ENCODE results near the gene PPARG. TPM values are rescaled to one million over a fixed set of nuclear protein-coding genes. Genes with fewer than 3 reads are reported as not detected.

Gene PPARG
- total RNA-seq, 4 donors from 2014 or later: 16.9 to 146 (median 117) TPM

DNA sequence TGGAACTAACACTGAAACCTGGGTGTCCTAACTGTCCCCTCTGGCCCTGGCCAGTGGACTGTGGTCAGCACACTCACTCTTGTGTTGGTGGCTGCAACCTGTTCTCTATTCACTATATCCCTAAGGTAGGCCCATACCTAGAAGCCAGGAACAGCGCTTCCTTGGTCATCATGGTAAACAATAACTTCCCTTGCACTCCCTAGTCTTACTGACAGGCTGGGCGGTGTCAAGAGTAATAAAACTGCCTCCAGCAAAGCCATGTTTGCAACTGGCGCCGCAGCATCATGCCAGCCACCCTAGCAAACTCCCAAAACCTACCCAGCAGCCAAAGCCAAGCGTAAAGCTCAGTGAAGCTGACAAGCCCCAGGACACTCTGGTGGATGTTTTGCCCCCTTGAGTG lies 132.3 kb downstream of the PPARG start:
- 47 to 80% methylated on average over 1 to 2 of the region's 5 CpGs for WGBS, 2 donors (ENCODE audit: low coverage in 1 of 2)
- TF ChIP-seq POLR2A (IDR thresholded peaks at IDR 0.05) (no peak), EP300 (IDR thresholded peaks at IDR 0.05; ENCODE audit: low read depth) (no peak), POLR2AphosphoS5 (IDR thresholded peaks at IDR 0.05) (no peak)
- TF ChIP-seq, protein P1, sequence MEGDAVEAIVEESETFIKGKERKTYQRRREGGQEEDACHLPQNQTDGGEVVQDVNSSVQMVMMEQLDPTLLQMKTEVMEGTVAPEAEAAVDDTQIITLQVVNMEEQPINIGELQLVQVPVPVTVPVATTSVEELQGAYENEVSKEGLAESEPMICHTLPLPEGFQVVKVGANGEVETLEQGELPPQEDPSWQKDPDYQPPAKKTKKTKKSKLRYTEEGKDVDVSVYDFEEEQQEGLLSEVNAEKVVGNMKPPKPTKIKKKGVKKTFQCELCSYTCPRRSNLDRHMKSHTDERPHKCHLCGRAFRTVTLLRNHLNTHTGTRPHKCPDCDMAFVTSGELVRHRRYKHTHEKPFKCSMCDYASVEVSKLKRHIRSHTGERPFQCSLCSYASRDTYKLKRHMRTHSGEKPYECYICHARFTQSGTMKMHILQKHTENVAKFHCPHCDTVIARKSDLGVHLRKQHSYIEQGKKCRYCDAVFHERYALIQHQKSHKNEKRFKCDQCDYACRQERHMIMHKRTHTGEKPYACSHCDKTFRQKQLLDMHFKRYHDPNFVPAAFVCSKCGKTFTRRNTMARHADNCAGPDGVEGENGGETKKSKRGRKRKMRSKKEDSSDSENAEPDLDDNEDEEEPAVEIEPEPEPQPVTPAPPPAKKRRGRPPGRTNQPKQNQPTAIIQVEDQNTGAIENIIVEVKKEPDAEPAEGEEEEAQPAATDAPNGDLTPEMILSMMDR (IDR thresholded peaks at IDR 0.05): no peak
- Histone ChIP-seq H3K4me3 (no peak overlapping the region), H3K27me3 (no peaks in the 10 kb centered on the region), H3K27ac (peak overlapping the region; percentile 26 to 52 (median 45)), H3K9me3 (no peaks in the 10 kb centered on the region), H3K4me1 (peaks cover 0 to 23% (median 8%) of the 10 kb centered on the region in 4 donors), H3K36me3 (no peaks in the 10 kb centered on the region)
- intact Hi-C loops (cut with DNase I; ENCODE audit: low total_unique reads) (no loop called here), in situ Hi-C loops (cut with MboI; ENCODE audit: low pct_ligation_motif_present in 1 of 4, low pct_unique_long_range_greater_than_20kb in 1 of 4, low sequenced_read_pairs in 3 of 4) (no loop called here)
- peak; percentile 53 for DNase-seq

DNA sequence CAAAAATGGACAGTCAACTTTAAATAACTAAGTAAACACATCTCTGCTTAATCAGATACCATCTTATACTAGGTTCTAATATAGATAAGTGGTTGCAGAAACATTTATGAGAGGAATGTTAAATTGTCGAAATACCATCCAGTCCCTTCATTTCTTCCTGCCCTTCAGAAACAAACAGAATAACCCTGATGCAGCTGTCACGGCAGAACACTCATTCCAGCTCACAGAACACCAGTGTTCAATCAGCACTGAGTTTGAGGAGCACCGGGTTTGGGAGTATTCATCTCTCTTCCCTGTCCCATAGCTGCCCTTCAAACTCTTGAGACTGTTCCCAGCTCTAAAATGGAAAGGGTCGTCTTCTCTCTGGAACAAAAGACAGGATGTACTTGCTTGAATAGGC lies 134.3 kb downstream of the PPARG start:
- in situ Hi-C loops (cut with MboI; ENCODE audit: low pct_ligation_motif_present in 1 of 4, low pct_unique_long_range_greater_than_20kb in 1 of 4, low sequenced_read_pairs in 3 of 4) (no loop called here), intact Hi-C loops (cut with DNase I; ENCODE audit: low total_unique reads) (no loop called here)
- H3K4me1 ChIP-seq: peaks cover 0 to 23% (median 8%) of the 10 kb centered on the region in 4 donors
- no peaks in the 10 kb centered on the region for H3K36me3 ChIP-seq
- 78 to 84% methylated on average over 4 of the region's 4 CpGs for WGBS, 2 donors (ENCODE audit: low coverage in 1 of 2)
- no peaks in the 10 kb centered on the region for H3K9me3 ChIP-seq
- H3K27me3 ChIP-seq: no peaks in the 10 kb centered on the region
- TF ChIP-seq, protein P1 (IDR thresholded peaks at IDR 0.05): no peak
- TF ChIP-seq POLR2A (IDR thresholded peaks at IDR 0.05) (no peak), POLR2AphosphoS5 (IDR thresholded peaks at IDR 0.05) (no peak)
- no peak for DNase-seq
- H3K27ac ChIP-seq: no peak overlapping the region
- no peak overlapping the region for H3K4me3 ChIP-seq

DNA sequence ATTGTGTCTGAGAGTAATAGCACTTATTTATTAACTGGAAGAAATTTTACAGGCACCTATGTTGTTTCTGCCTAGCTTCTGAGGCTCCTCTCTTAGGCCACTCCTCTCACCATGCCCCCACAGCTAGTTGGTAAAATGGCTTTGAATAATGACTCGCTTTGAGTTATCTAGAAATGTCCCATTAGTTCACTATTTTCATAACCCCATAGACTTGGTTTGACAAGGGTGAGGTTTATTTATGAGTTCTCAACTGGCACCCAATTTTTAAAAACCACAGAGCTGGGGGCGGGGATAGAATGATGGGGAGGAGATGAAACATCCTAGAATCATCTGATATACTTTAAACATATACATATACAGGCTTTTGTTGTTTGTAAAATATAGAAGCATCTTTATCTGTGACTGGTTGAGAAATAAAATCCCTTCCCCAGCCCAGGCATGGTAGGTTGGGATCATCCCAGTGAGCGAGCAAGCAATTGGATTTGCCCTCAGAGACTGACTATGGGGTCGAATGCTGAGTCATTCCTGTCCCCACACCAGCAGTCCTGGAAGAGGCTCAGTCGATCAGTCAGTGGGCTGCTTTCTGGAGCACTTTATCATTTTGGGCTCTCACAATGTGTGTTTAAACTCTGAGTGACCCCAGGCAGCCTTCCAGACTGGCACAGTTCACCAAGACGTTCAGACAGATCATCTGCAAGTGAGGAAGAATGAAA lies 135.2 kb downstream of the PPARG start:
- Histone ChIP-seq H3K4me1 (peaks cover 0 to 23% (median 8%) of the 10 kb centered on the region in 4 donors), H3K4me3 (no peak overlapping the region), H3K27me3 (no peaks in the 10 kb centered on the region), H3K36me3 (no peaks in the 10 kb centered on the region), H3K9me3 (no peaks in the 10 kb centered on the region), H3K27ac (no peak overlapping the region)
- TF ChIP-seq EP300 (IDR thresholded peaks at IDR 0.05; ENCODE audit: low read depth) (no peak), POLR2AphosphoS5 (IDR thresholded peaks at IDR 0.05) (no peak), POLR2A (IDR thresholded peaks at IDR 0.05) (no peak)
- TF ChIP-seq, protein P1 (IDR thresholded peaks at IDR 0.05): no peak
- in situ Hi-C loops (cut with MboI; ENCODE audit: low pct_ligation_motif_present in 1 of 4, low pct_unique_long_range_greater_than_20kb in 1 of 4, low sequenced_read_pairs in 3 of 4): no loop called here
- intact Hi-C loops (cut with DNase I; ENCODE audit: low total_unique reads): no loop called here
- DNase-seq: no peak
- WGBS, 2 donors (ENCODE audit: low coverage in 1 of 2): 62 to 66% methylated on average over 2 to 6 of the region's 6 CpGs

DNA sequence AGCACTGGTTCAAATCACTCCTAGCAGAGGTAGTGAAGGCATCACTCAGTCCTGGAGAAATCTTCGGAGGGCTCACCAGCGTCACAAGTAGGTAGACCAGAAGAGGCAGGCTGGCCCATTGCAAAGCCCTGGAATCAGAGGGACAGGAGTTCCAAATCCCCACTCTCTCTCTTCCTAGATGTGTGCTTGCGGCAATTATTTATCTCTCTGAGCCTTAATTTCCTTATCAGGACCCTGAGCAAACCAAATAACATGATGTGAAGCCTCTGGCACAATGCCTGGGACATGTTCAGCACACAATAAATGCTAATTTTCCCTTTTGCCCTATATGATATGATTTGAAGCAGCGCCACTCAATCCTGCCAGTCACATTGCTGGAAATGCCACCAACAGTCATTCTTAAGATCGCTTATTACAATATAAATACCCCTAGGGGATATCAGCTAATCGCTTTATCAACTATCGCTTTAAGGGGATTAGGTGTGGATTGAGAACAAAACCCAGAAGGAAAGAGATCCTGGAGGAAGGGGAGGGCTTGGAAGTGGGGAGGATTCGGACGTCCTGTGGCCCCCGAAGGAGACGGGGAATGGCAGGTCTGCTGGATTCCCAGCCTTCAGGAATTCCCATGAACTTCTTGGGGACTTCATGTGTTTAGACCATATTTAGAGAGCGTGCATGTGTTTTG lies 135.9 kb downstream of the PPARG start:
- in situ Hi-C loops (cut with MboI; ENCODE audit: low pct_ligation_motif_present in 1 of 4, low pct_unique_long_range_greater_than_20kb in 1 of 4, low sequenced_read_pairs in 3 of 4) (no loop called here), intact Hi-C loops (cut with DNase I; ENCODE audit: low total_unique reads) (no loop called here)
- no peak overlapping the region for H3K4me3 ChIP-seq
- 63 to 82% methylated on average over 4 to 12 of the region's 12 CpGs for WGBS, 2 donors (ENCODE audit: low coverage in 1 of 2)
- H3K27me3 ChIP-seq: no peaks in the 10 kb centered on the region
- TF ChIP-seq, protein P1 (IDR thresholded peaks at IDR 0.05): no peak
- no peak for TF ChIP-seq POLR2AphosphoS5 (IDR thresholded peaks at IDR 0.05)
- TF ChIP-seq EP300 (IDR thresholded peaks at IDR 0.05; ENCODE audit: low read depth): no peak
- TF ChIP-seq POLR2A (IDR thresholded peaks at IDR 0.05): no peak
- no peaks in the 10 kb centered on the region for H3K36me3 ChIP-seq
- peaks cover 0 to 22% (median 8%) of the 10 kb centered on the region in 4 donors for H3K4me1 ChIP-seq
- DNase-seq: no peak
- H3K27ac ChIP-seq: no peak overlapping the region
- H3K9me3 ChIP-seq: no peaks in the 10 kb centered on the region
